GM12878 (cell line): ENCODE data around the gene NINJ1. TPM values are rescaled to one million over a fixed set of nuclear protein-coding genes. Genes with fewer than 3 reads are reported as not detected.
A peak's percentile ranks its signal among the peaks of the same experiment; 100 is the strongest.

Experiments used
- ATF7 ChIP-seq: fragments of 450-650 bp; IDR thresholded peaks from 2 replicates; pipeline ENCODE4 v1.6.1; 2016; ENCODE audit warnings: low read depth, mild to moderate bottlenecking
- BHLHE40 ChIP-seq, 2 experiments: fragments of 450-650 bp in 1 of 2; IDR thresholded peaks; 2 replicates each; pipeline ENCODE4 v1.6.1; 2011 to 2017; ENCODE audit warnings: low read depth in 2 of 2, borderline replicate concordance in 1 of 2, improper control_type of control experiment in 1 of 2, low read length in 1 of 2, mild to moderate bottlenecking in 1 of 2
- CBFB ChIP-seq: IDR thresholded peaks from 2 replicates; pipeline ENCODE4 v1.6.1; 2016; ENCODE audit warnings: antibody characterized with exemption, low read depth
- DPF2 ChIP-seq: fragments of 450-650 bp; IDR thresholded peaks from 2 replicates; pipeline ENCODE4 v1.6.1; 2017; ENCODE audit warnings: mild to moderate bottlenecking
- EED ChIP-seq: sonication (generic); IDR thresholded peaks from 2 replicates; pipeline ENCODE4 v1.6.1; 2016; ENCODE audit warnings: antibody characterized with exemption, low read depth
- ELK1 ChIP-seq: IDR thresholded peaks from 2 replicates; pipeline ENCODE4 v1.6.1; 2012; ENCODE audit warnings: low read depth, low read length, improper control_type of control experiment
- ETV6 ChIP-seq, 2 experiments: fragments of 450-650 bp in 1 of 2; IDR thresholded peaks in 1 of 2; conservative IDR thresholded peaks in 1 of 2; 2 replicates each; pipeline ENCODE4 v1.6.1; 2014; ENCODE audit warnings: antibody characterized with exemption in 1 of 2, borderline replicate concordance in 1 of 2, low read depth in 1 of 2, mild to moderate bottlenecking in 1 of 2, moderate library complexity in 1 of 2
- HDGF ChIP-seq: fragments of 450-650 bp; IDR thresholded peaks from 2 replicates; pipeline ENCODE4 v1.6.1; 2016; ENCODE audit warnings: antibody characterized with exemption
- IRF5 ChIP-seq: fragments of 450-650 bp; IDR thresholded peaks from 2 replicates; pipeline ENCODE4 v1.6.1; 2017; ENCODE audit warnings: borderline replicate concordance
- MLLT1 ChIP-seq: fragments of 450-650 bp; IDR thresholded peaks from 2 replicates; pipeline ENCODE4 v1.6.1; 2016; ENCODE audit warnings: mild to moderate bottlenecking
- PBX3 ChIP-seq: IDR thresholded peaks from 2 replicates; pipeline ENCODE4 v1.6.1; 2011; ENCODE audit warnings: mild to moderate bottlenecking, low read depth, low read length, moderate library complexity; ENCODE audit not compliant: insufficient replicate concordance
- POLR2A ChIP-seq: IDR thresholded peaks from 2 replicates; pipeline ENCODE4 v1.6.1; 2011; ENCODE audit warnings: low read depth, mild to moderate bottlenecking, low read length
- POLR2AphosphoS5 ChIP-seq: IDR thresholded peaks from 2 replicates; pipeline ENCODE4 v1.6.1; 2011; ENCODE audit warnings: mild to moderate bottlenecking, low read length, inconsistent platforms
- RELB ChIP-seq: fragments of 450-650 bp; IDR thresholded peaks from 2 replicates; pipeline ENCODE4 v1.6.1; 2017; ENCODE audit warnings: low read depth, mild to moderate bottlenecking, moderate library complexity
- SIX5 ChIP-seq: IDR thresholded peaks from 2 replicates; pipeline ENCODE4 v1.6.1; 2011; ENCODE audit warnings: mild to moderate bottlenecking, low read depth, low read length, moderate library complexity; ENCODE audit not compliant: severe bottlenecking
- SKIL ChIP-seq: fragments of 450-650 bp; IDR thresholded peaks from 2 replicates; pipeline ENCODE4 v1.6.1; 2017; ENCODE audit warnings: mild to moderate bottlenecking, low read depth, inconsistent platforms; ENCODE audit not compliant: poor library complexity, severe bottlenecking
- SP1 ChIP-seq: IDR thresholded peaks from one replicate; pipeline ENCODE4 v1.6.1; 2011; ENCODE audit warnings: low read depth, low read length
- TCF3 ChIP-seq: IDR thresholded peaks from 2 replicates; pipeline ENCODE4 v1.6.1; 2012; ENCODE audit warnings: low read depth, mild to moderate bottlenecking, low read length, borderline replicate concordance; ENCODE audit not compliant: insufficient read depth
- USF1 ChIP-seq: IDR thresholded peaks from 2 replicates; pipeline ENCODE4 v1.6.1; 2011; ENCODE audit warnings: borderline replicate concordance, low read depth, mild to moderate bottlenecking, moderate library complexity, mixed read lengths, low read length; ENCODE audit not compliant: insufficient read depth; ENCODE audit errors: extremely low read length
- polyA plus RNA-seq, 11 experiments: library from polyadenylated mRNA; depleted of rRNA in 4 of 11; unstranded in 6 of 11; stranded (reverse) in 5 of 11; fragments of >200 nt; fragmentation: Nextera tagmentation in 4 of 11; fragmentation: Illumina TruSeq in 1 of 11; extraction: Ambion mirVana in 4 of 11; extraction: Trizol in 1 of 11; gene quantifications; 1 replicate in 1 of 11; 2 replicates in 10 of 11; pipeline versions ENCODE4 v1.2.1 to v1.2.3, GENCODE V29; 2011 to 2016; ENCODE audit warnings: inconsistent platforms in 2 of 11, missing spikeins in 2 of 11, low read depth in 1 of 11
- total RNA-seq, 4 experiments: library from RNA; depleted of rRNA in 3 of 4; stranded (reverse); fragments of >200 nt in 3 of 4; fragmentation: Illumina TruSeq in 1 of 4; extraction: Trizol in 1 of 4; gene quantifications; 2 replicates each; pipeline versions ENCODE4 v1.2.1 to v1.2.3, GENCODE V29; 2013 to 2021

Gene NINJ1
- total and polyA plus RNA-seq, 10 of the 15 experiments (the other 5 are each of a cell fraction or from before 2014, with no cell fraction given) = 0.64 to 33.5 (median 17.1) TPM

- TF ChIP-seq PBX3 (no peak), POLR2AphosphoS5 (peak; percentile 88), SP1 (peak; percentile 32), SIX5 (no peak), SKIL (peak; percentile 57), BHLHE40 (IDR thresholded peaks at IDR 0.05; ENCODE audit: borderline replicate concordance in 1 of 2, low read depth in 2 of 2, low read length in 1 of 2) (peak; percentile 45 to 54; a peak in 3 of 4 replicates), EED (peak; percentile 96), TCF3 (0 out of 2 replicates have a peak, but pooled peaks have one; percentile 37), ELK1 (no peak), MLLT1 (peak; percentile 65; the same call in 1 of the 2 replicates), POLR2A (0 out of 2 replicates have a peak, but pooled peaks have one; percentile 38), RELB (peak; percentile 84), ETV6 (conservative IDR thresholded peaks at IDR 0.05 in 1 of 2, IDR thresholded peaks at IDR 0.05 in 1 of 2; ENCODE audit: borderline replicate concordance in 1 of 2, low read depth in 1 of 2) (peak in 1 of 2 experiments; percentile 48; a peak in 1 of 4 replicates), DPF2 (peak; percentile 82; the same call in 1 of the 2 replicates), HDGF (0 out of 2 replicates have a peak, but pooled peaks have one; percentile 71), ATF7 (peak; percentile 30; the same call in 1 of the 2 replicates), USF1 (no peak), IRF5 (no peak), CBFB (0 out of 2 replicates have a peak, but pooled peaks have one; percentile 17)
Observed at GRCh38 chr9:93094658-93095204, 39.3 kb downstream of the NINJ1 start (continued).
